ENCODE data around the gene HIVEP1. TPM values are rescaled to one million over a fixed set of nuclear protein-coding genes. Genes with fewer than 3 reads are reported as not detected.

HIVEP1 gene
- total RNA-seq, 2 donors from 2014 or later, result 12.5 to 15.2 TPM

- intact Hi-C loops (cut with DNase I), result no loop called here
- WGBS, 2 donors, result 93 to 94% methylated on average over 4 of the region's 4 CpGs
Measured at GRCh38 chr6:12165297-12165696, 153.2 kb downstream of the HIVEP1 start.

DNA sequence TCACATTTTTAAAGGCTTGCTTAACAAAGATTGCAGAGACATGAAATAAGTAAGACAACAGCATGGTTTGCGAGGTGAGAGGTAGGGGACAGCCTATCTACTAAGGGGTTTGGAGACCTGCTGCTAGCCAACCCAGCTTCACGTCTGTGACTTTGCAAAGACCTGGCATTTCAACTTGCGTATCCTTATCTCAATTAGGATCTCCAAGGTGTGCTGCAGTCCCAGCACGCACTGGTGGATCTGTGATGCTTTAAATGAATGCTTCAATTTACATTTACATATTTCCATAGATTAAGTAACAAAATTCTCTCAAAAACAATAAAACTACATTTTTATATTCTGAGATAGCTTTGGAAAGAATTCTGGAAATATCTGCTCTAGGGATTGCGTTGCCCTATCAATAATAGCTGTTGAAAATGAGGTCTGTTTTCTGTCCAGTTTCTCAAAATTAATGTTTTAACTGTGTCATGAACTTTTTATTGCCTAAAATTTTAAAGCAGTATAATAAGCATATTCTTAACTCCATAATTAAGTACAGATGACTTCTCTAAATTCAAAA, 153.7 kb downstream of the HIVEP1 start:
- WGBS, 2 donors, result 91 to 94% methylated on average over 5 of the region's 5 CpGs
- H3K27me3 ChIP-seq, result no peaks in the 10 kb centered on the region
- H3K4me1 ChIP-seq, result no peaks in the 10 kb centered on the region
- no peak for DNase-seq
- H3K9me3 ChIP-seq, result no peaks in the 10 kb centered on the region
- no peak for ATAC-seq
- peaks cover 0 to 10% of the 10 kb centered on the region in 2 donors for H3K36me3 ChIP-seq (replicated peaks in 1 of 2; ENCODE audit: insufficient read depth in 1 of 2, low read depth in 2 of 2)
- intact Hi-C loops (cut with DNase I), result no loop called here
- H3K4me3 ChIP-seq, result no peak overlapping the region
- TF ChIP-seq CTCF (IDR thresholded peaks at IDR 0.05) (no peak), POLR2A (IDR thresholded peaks at IDR 0.05) (no peak)
- H3K27ac ChIP-seq, result no peak overlapping the region

More at GRCh38 chr6:12165297-12165696, 153.2 kb downstream of the HIVEP1 start:
- ATAC-seq (no peak), DNase-seq (no peak)
- Histone ChIP-seq H3K4me1 (no peaks in the 10 kb centered on the region), H3K4me3 (no peak overlapping the region), H3K27ac (no peak overlapping the region), H3K9me3 (no peaks in the 10 kb centered on the region), H3K36me3 (replicated peaks in 1 of 2; ENCODE audit: insufficient read depth in 1 of 2, low read depth in 2 of 2) (peaks cover 0 to 10% of the 10 kb centered on the region in 2 donors), H3K27me3 (no peaks in the 10 kb centered on the region)
- no peak for TF ChIP-seq POLR2A (IDR thresholded peaks at IDR 0.05)
- TF ChIP-seq CTCF (IDR thresholded peaks at IDR 0.05), result no peak

DNA sequence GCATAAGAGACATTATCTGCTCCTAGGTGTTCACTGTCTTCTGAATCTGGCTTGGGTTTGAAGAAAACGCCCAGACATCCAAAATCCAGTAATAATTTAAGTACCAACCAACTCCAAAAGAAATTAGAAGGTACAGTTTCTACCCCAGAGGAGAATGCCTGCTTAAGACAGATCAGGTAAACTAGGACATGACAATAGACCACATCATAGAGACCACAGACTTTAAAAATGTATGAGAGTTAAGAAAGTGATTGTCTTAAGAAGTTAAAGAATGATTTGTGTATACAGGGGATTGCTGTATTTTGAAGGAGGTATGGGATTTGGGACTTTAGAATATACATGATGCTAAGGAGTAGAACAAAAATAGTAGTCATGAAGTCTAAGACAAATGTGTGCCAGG, 157.3 kb downstream of the HIVEP1 start:
- Histone ChIP-seq H3K27me3 (no peaks in the 10 kb centered on the region), H3K4me1 (no peaks in the 10 kb centered on the region), H3K27ac (no peak overlapping the region), H3K36me3 (replicated peaks in 1 of 2; ENCODE audit: insufficient read depth in 1 of 2, low read depth in 2 of 2) (no peaks in the 10 kb centered on the region), H3K4me3 (no peak overlapping the region), H3K9me3 (no peaks in the 10 kb centered on the region)
- no peak for ATAC-seq
- intact Hi-C loops (cut with DNase I), result no loop called here
- WGBS, 2 donors, result 70 to 84% methylated on average over 1 of the region's 1 CpG
- DNase-seq, result no peak
- TF ChIP-seq POLR2A (IDR thresholded peaks at IDR 0.05) (no peak), CTCF (IDR thresholded peaks at IDR 0.05) (no peak)

DNA sequence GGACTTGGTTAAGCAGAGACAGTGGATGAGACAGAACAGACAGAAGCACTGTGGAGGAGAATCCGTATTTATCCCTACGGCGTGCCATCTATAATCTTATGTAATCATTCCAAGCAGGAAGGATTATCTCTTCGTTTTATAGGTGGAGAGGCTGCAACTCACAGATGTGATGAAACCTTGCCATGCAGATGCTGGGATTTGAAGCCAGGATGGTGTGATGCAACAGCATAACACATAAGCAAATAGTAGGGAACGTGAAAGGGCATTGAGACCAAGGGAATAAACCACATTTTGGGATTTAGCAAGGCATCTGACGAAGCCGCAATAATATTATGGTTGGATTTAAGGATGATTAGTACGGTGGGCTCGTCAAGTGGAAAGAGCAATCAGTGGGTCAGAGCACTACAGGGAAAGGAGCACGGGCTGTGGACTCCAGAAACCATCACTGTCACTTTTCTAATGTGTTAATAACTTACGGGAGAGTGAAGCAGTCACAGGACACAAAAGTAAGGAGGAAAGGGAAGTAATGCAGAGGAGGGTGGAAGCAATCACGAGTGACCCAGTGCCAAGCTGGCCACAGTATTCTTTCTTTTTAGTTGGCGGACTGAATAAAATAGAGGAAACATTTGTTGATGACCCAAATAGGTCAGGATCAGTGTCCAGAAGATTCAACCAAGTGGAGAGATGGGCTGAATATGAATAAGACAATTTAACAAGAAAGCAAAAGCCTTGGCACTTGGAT, 158.4 kb downstream of the HIVEP1 start:
- WGBS, 2 donors, result 78 to 84% methylated on average over 13 of the region's 13 CpGs
- Histone ChIP-seq H3K4me3 (no peak overlapping the region), H3K27me3 (no peaks in the 10 kb centered on the region), H3K9me3 (no peaks in the 10 kb centered on the region), H3K36me3 (replicated peaks in 1 of 2; ENCODE audit: insufficient read depth in 1 of 2, low read depth in 2 of 2) (no peaks in the 10 kb centered on the region), H3K4me1 (no peaks in the 10 kb centered on the region), H3K27ac (no peak overlapping the region)
- ATAC-seq (no peak), DNase-seq (no peak)
- intact Hi-C loops (cut with DNase I), result no loop called here
- TF ChIP-seq POLR2A (IDR thresholded peaks at IDR 0.05) (no peak), CTCF (IDR thresholded peaks at IDR 0.05) (no peak)

DNA sequence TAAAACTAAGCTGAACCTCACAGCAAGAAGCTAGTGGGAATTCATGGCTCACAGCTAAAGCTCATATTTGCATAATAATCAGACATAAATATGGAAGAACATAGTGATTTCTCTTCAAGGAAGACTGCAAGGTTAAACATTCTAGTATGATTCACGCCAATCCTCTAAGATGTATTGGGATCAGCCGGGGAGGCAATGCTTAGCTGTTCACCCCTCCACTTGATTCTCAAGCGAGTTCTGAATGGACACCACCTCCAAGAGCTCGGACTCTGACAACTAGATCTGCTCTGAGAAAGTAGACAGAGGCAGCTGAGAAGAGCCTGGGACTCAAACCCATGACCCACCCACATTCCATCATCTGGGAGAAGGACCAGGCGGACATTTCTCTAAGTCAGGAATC, 159.6 kb downstream of the HIVEP1 start:
- intact Hi-C loops (cut with DNase I), result no loop called here
- no peaks in the 10 kb centered on the region for H3K36me3 ChIP-seq (replicated peaks in 1 of 2; ENCODE audit: insufficient read depth in 1 of 2, low read depth in 2 of 2)
- TF ChIP-seq CTCF (IDR thresholded peaks at IDR 0.05), result no peak
- TF ChIP-seq POLR2A (IDR thresholded peaks at IDR 0.05), result no peak
- H3K27me3 ChIP-seq, result no peaks in the 10 kb centered on the region
- no peaks in the 10 kb centered on the region for H3K9me3 ChIP-seq
- ATAC-seq (no peak), DNase-seq (no peak)
- 91 to 97% methylated on average over 5 of the region's 5 CpGs for WGBS, 2 donors
- H3K4me3 ChIP-seq, result no peak overlapping the region
- no peaks in the 10 kb centered on the region for H3K4me1 ChIP-seq
- H3K27ac ChIP-seq, result no peak overlapping the region

All from body of pancreas (tissue), 4 donors.